ENCODE data around the gene MINK1.
A peak's percentile ranks its signal among the peaks of the same experiment; 100 is the strongest.
"Not testable (repeated sequence)": the region's sequence is repeated elsewhere in the genome, so short reads cannot be mapped to it uniquely, and the experiment has no call there.

Gene MINK1

GRCh38 chr17:4901648-4902344 is 68.7 kb downstream of the MINK1 start:
- peak; percentile 46 to 74 for DNase-seq

DNA sequence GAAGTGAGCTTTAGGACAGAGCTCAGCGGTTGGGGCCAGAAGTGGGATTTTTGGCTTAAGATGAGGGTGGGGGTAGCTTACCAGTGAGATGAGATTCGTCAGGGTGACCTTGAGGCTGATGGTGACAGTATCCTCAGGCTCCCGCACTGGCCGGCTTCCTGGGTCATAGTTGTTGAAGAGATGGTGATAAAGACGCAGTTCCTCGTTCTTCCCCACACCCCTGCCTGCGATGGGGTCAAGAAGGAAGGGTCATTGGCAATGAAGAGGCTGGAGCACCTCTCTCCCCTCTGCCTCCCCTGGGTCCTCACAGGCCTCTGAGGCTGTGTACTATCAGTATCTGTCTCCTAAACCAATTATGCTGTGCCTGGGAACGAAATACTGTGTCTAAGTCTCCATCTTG is 69.4 kb downstream of the MINK1 start:
- no peak for DNase-seq

- DNase-seq: peak; percentile 84 to 85
Observed at GRCh38 chr17:4903051-4903818, 70.1 kb downstream of the MINK1 start, which contains the start of gene CHRNE. Gene CHRNE, minus strand, starts transcription at chr17:4903098. Its CDS starts 35 bp downstream, at chr17:4903063.

GRCh38 chr17:4906642-4907041 is 73.5 kb downstream of the MINK1 start:
- not testable (repeated sequence) for DNase-seq

DNA sequence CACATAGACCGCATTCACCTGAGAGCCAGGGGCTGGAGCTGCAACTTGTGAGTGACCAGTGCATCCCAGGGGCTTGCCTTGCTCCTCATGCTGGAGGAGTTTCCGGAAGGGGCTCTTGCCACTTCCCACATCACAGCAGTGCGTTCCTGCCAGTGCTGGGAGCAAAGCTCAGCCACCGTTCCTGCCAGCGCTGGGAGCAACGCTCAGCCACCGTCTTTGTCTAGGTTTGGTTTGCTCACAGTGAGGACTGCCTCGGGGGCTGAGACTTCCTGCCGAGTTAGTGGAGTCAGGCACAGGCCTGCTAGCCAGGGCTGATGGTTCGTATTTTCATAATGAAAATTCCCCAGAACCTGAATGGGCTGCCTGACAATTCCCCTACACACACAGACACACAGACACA is 75.2 kb downstream of the MINK1 start:
- DNase-seq: no peak

- DNase-seq: peak; percentile 85 to 88
Observed at GRCh38 chr17:4908711-4909496, 75.8 kb downstream of the MINK1 start.

- no peak for DNase-seq
Observed at GRCh38 chr17:4913994-4914393, 80.9 kb downstream of the MINK1 start.

- DNase-seq: not testable (repeated sequence)
Observed at GRCh38 chr17:4914551-4914950, 81.4 kb downstream of the MINK1 start.

DNA sequence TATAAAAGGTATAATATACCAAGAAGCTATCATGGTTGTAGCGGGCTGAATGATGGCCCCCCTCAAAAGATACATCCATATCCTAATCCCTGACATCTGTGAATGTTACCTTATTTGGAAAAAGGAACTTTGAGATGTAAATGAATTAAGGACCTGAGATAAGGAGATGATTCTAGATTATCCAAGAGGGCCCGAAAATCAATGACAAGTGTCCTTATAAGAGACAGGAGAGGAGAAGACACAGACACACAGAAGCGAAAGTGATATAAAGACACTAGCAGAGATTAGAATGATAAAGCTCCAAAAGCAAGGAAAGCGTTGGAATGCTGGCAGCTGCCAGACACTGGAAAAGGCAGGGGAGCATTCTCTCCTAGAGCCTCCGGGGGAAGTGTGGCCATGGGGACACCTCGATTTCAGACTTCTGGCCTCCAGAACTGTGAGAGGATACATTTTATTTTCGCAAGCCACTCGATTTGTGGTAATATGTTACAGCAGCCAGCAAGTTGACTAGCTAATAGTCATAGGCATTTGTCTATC is 86.4 kb downstream of the MINK1 start:
- no peak for DNase-seq

DNA sequence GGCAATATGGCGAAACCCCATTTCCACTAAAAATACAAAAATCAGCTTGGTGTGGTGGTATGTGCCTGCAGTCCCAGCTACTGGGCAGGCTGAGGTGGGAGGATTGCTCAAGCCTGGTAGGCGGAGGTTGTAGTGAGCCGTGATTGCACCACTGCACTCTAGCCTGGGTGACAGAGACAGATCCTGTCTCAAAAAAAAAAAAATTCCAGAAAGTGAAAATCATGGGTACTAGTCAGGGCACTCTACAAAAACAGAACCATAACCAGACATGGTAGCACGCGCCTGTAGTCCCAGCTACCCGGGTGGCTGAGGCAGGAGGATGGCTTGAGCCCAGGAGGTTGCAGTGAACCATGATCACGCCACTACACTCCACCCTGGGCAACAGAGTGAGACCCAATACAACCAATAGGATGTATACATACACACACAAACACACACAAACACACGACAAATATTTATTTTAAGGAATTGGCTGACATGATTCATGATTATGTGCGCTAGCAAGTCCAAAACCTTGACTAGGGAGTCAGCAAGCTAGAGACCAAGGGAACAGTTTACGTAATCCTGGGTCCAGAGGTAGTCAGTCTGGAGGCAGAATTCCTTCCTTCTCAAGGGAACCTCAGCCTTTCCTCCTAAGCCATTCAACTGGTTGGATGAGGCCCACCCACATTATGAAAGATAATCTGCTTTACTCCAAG is 87.4 kb downstream of the MINK1 start:
- peak in 1 of 2 donors; percentile 51 for DNase-seq

- no peak for DNase-seq
Observed at GRCh38 chr17:4921320-4921719, 88.2 kb downstream of the MINK1 start.

- not testable (repeated sequence) for DNase-seq
Observed at GRCh38 chr17:4926577-4927335, 93.6 kb downstream of the MINK1 start.

GRCh38 chr17:4928881-4929280 is 95.7 kb downstream of the MINK1 start:
- no peak for DNase-seq

DNA sequence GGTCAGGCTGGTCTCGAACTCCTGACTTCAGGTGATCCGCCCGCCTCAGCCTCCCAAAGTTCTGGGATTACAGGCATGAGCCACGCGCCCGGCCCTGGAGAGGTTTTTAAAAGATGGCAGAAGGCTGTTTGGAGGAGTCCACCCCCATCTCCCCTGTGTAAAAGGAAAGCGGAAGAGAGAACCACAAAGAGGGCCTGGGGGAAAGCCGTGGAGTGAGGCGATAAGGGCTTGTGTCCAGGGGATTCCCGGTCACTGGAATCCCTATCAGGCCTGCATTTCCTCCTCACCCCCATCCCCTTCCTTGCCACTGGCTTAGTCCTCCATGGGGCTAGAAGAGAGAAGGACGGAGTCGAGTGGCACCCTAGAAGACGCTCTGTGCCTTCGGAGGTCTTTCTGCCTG is 98.8 kb downstream of the MINK1 start, which contains the start of gene GP1BA:
Gene GP1BA (plus strand): TSS at position 315 of the 400 bp plus-strand sequence. CDS start 328 bp downstream, outside the sequence.
- no peak for DNase-seq

DNA sequence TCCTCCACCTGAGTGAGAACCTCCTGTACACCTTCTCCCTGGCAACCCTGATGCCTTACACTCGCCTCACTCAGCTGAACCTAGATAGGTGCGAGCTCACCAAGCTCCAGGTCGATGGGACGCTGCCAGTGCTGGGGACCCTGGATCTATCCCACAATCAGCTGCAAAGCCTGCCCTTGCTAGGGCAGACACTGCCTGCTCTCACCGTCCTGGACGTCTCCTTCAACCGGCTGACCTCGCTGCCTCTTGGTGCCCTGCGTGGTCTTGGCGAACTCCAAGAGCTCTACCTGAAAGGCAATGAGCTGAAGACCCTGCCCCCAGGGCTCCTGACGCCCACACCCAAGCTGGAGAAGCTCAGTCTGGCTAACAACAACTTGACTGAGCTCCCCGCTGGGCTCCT is 99.6 kb downstream of the MINK1 start:
- no peak for DNase-seq

- DNase-seq: no peak
Observed at GRCh38 chr17:4933646-4934045, 100.5 kb downstream of the MINK1 start.

DNA sequence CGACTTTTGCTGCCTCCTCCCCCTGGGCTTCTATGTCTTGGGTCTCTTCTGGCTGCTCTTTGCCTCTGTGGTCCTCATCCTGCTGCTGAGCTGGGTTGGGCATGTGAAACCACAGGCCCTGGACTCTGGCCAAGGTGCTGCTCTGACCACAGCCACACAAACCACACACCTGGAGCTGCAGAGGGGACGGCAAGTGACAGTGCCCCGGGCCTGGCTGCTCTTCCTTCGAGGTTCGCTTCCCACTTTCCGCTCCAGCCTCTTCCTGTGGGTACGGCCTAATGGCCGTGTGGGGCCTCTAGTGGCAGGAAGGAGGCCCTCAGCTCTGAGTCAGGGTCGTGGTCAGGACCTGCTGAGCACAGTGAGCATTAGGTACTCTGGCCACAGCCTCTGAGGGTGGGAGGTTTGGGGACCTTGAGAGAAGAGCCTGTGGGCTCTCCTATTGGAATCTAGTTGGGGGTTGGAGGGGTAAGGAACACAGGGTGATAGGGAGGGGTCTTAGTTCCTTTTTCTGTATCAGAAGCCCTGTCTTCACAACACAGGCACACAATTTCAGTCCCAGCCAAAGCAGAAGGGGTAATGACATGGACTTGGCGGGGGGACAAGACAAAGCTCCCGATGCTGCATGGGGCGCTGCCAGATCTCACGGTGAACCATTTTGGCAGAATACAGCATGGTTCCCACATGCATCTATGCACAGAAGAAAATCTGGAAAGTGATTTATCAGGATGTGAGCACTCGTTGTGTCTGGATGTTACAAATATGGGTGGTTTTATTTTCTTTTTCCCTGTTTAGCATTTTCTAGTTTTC is 101.2 kb downstream of the MINK1 start:
- peak in 1 of 2 donors; percentile 16 for DNase-seq

GRCh38 chr17:4935650-4936049 is 102.5 kb downstream of the MINK1 start:
- no peak for DNase-seq

GRCh38 chr17:4936436-4936835 is 103.3 kb downstream of the MINK1 start:
- no peak for DNase-seq

DNA sequence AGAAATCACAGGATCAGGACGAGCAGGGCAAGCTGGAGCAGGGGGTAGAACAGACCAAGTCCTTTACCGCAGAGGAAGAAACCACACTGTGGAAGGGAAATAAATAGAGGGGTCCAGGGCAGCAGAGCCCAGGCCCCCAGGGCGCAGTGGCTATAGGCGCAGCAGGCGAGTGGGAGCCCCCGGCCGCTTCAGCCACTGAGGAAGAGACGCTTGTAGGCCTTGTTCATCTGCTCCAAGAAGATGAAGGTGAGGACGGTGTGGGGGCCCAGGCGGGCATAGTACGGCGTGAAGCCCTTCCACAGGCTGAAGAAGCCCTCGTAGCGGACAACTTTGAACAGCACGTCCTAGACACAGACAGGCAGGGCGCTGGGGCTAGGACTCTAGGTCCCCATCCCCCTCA is 104.4 kb downstream of the MINK1 start:
- no peak for DNase-seq

- no peak for DNase-seq
Observed at GRCh38 chr17:4938069-4938491, 104.9 kb downstream of the MINK1 start.

All from CD4-positive, alpha-beta T cell treated with Interleukin-4 for 1 hour (primary cell).